T-helper 9 cell (primary cell): Measurements from ENCODE around the gene RAMP3.

ENCODE experiments used
- DNase-seq: peaks from one replicate; pipeline ENCODE4 v3.0.0-alpha.2; 2020

RAMP3 gene

GRCh38 chr7:45181286-45181960 is 23.8 kb downstream of the RAMP3 start:
- no peak for DNase-seq

DNA sequence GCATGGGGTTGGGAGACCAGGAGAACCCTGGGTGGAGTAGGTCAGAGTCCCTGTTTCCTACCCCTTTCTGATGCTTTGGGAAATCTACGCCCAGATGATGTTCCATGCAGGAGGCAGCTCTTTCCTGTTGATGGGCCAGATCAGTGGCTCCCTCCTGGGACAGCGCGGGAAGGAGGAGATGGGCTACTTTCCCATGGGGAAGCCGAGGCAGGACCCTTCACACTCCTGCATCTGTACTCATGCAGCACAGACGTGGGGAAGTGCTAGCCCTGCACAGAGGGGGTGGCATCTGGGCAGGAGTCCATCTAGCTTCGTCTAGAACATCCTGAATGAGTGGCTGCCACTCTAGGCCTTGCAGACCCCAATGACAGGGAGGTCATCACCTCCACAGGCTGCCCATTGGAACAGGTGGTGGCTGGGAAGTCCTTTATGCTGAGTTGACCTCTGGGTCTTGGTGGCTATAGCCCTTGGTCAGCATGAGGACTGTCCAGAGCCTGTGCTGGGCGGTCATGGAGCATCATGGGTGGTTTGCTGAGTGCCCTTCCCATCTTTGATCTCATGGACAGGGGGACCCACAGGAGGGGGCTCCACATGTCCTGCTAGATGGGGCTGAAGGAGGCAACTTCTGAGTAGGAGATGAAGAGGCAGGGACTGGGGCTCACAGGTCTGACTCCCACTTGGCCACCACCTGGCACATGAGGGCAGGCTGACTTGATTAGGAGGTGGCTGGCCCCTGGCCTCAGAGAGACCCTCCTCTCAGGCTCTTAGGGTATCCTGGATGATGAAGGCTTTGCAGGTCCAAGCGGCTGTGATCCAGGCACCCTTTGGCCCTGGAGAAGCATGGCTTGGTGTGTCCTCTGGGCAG is 24.6 kb downstream of the RAMP3 start:
- DNase-seq = no peak

DNA sequence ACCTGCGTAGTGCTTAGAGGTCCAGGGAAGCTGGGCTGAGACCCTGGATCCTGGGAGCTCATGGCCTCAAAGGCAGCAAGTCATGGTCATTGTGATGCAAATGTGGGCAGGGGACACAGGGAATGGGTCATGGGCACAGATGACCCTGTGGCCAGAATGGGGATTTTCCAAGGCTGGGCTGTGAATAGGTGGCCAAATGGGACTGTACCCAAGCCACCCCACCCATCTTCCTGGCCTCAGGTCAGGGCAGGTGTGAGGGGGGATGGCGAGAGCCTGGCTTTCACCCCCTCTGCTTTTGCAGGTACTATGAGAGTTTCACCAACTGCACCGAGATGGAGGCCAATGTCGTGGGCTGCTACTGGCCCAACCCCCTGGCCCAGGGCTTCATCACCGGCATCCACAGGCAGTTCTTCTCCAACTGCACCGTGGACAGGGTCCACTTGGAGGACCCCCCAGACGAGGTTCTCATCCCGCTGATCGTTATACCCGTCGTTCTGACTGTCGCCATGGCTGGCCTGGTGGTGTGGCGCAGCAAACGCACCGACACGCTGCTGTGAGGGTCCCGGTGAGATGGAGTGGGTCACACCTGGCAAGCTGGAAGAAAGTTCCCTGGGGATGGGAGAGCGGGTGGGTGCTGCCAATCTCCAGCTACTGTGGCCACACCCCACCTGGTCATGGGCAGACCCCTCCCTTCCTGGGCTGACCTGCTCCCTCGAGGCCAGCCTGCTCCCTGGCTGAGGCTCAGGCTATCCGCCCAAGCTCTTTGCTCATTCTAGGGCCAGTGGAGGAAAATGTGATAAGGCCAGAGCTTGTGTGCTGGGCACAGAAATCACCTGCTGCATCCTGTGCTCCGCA is 25.5 kb downstream of the RAMP3 start:
- DNase-seq = no peak

GRCh38 chr7:45183711-45184210 is 26.2 kb downstream of the RAMP3 start:
- no peak for DNase-seq

DNA sequence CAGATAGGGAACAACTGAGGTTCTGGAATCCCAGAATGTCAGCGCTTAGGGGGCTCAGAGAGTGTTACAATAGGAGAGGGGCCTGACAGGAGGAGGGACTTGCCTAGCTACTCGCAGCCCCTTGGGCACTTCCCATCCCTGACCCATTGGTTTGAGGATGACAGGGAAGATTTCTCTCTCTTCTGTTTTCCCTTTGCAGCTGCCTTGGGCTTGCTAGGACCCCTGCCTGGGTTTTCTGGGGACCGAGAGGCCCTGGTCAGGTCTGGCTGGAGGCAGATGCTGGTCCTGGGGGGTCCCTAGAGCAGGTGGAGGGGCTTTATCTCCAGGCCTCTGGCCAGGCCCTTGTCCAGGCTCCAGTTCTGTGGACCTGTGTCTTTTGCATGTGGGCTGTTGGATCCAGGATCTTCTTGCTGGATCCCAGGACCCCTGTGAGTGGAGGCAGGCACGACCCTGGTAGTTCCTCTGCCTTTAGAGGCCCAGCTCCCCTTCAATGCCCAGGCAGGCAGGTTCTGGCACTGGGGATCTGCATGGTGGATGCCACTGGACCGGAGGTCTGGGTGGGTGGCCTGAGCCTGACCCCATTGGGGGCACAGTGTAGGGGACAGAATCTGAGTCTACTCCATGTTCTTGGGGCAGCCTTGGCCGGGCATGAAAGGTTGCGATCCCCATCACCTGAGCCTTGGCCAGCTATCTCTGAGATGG is 26.9 kb downstream of the RAMP3 start:
- no peak for DNase-seq

- DNase-seq = no peak
Observed at GRCh38 chr7:45185028-45185863, 27.7 kb downstream of the RAMP3 start.

DNA sequence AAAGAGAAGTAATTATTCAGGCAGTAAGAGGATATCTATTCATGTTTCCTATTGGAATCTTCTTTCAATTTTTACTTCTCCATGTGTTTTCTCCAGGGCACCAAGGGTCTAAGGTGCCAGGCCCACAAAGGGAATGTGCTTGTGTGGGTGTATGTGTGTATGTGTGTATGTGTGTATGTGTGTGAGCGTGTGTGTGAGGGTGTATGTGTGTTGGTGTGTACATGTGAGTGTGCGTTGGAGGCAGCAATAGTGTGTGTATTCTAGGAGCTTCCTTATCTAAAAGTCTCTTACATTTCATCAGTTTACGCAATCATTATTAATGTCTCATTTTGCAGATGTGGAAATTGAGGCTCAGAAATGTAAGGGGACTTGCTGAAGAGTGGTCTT is 28.3 kb downstream of the RAMP3 start:
- DNase-seq = no peak

GRCh38 chr7:45186261-45186813 is 28.7 kb downstream of the RAMP3 start:
- DNase-seq = no peak

- DNase-seq = no peak
Observed at GRCh38 chr7:45187089-45187945, 29.7 kb downstream of the RAMP3 start.

GRCh38 chr7:45187946-45188411 is 30.4 kb downstream of the RAMP3 start:
- no peak for DNase-seq

DNA sequence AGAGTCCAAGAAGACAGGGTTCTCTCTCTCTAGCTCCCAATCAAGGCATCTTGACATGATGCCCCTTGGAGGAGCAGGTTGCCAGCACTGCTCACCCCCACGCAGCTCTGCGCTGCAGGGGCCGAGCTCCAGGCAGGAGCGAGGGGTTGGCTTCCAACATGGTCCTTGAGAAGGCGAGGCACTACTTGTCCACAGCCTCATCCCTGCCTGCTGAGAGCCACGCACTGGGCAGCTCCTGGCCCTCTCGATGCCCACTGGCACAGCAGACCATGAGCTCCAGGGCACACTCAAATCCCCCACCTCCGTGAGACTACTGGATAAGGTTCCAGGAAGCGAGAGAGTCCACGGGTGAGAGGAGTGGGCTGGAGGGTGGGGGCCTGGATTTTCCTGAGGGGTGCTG is 31.1 kb downstream of the RAMP3 start:
- no peak for DNase-seq

DNA sequence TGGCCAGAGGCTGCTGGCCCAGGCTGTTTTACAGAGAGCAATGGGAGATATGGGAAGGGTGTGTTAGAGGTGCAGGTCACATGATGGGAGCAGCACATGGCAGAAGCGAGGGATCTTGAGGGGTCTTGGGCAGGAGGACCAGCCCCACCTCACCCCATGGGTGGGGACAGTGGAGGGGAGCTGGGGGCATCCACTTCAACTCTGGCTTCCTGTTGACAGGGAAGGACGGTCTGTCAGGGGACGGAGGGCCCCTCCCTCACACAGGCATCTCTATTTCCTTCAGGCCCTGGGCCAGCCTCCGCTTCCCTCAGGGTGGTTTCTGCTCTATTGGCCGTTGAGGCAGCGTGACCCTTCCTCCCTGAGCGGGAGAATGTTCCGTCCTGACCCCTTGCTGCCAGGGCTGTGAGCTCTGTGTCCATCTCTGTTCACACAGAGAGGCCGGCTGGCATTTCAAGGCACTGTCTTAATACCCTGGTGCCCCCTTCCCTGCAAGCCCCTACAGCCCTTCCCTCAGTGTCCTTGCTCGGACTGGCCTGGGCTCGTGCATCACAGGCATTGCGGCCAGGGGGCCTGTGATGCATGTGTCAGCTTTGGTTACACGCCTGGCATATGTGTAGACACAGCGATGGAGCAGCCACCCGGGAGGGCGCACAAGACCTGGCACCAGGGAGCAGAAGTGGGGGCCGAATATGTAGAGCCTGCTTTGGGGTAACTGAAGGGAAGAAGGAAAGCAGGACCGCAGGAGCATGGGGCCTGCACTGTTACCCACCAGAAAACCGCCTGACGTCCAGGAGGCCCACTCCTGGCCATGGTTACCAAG is 31.8 kb downstream of the RAMP3 start:
- no peak for DNase-seq

GRCh38 chr7:45190406-45191165 is 33.0 kb downstream of the RAMP3 start:
- no peak for DNase-seq

GRCh38 chr7:45191396-45191795 is 33.8 kb downstream of the RAMP3 start:
- DNase-seq = no peak

DNA sequence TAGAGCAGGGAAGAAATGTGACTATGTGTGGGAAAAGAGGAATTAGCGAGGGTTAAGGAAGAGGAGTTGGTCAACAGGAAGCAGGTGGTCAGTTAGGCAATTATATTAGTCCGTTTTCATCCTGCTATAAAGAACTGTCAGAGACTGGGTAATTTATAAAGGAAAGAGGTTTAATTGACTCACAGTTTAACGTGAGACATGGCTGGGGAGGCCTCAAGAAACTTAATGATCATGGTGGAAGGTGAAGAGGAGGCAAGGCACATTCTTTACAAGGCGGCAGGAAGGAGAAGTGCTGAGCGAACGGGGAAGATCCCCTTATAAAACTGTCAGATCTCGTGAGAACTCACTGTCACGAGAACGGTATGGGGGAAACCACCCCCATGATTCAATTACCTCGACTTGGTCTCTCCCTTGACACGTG is 35.0 kb downstream of the RAMP3 start:
- DNase-seq = no peak

- no peak for DNase-seq
Observed at GRCh38 chr7:45193828-45194227, 36.2 kb downstream of the RAMP3 start.

- no peak for DNase-seq
Observed at GRCh38 chr7:45196374-45196773, 38.8 kb downstream of the RAMP3 start.

DNA sequence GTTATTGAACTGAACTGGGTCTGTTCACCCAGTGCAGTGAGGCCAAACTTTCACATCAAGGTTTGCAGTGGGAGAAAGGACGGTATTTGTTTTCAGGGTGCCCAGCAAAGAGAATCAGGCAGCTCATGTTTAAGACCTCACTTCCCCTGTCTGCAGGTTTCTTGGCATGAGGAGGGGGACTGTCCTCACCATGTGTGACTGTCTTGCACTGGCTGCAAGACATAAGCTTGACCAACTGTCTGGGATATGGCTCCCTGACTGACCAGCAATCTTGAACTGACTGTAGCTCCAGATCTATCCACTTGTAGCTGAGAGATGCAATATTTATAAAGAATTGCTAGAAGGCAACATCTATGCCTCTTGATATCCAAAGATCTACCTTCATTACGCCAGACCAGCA is 39.9 kb downstream of the RAMP3 start:
- DNase-seq = no peak
